T-helper 1 cell (primary cell): ENCODE results near the gene OR52A5.
A peak's percentile ranks its signal among the peaks of the same experiment; 100 is the strongest.
"Not testable (repeated sequence)": the region's sequence is repeated elsewhere in the genome, so short reads cannot be mapped to it uniquely, and the experiment has no call there.

Experiments
- DNase-seq, 5 donors: peaks; one replicate each; pipeline ENCODE4 v3.0.0-alpha.2; 2012 to 2020
- total RNA-seq, 4 donors: gene quantifications; one replicate each; lab custom pipeline; 2026; lab: John Stamatoyannopoulos, UW

The OR52A5 gene
- total RNA-seq: 0 reads per million in 4 donors

GRCh38 chr11:5137996-5138395 is at the start of gene OR52A5:
TSS of gene OR52A5 (minus strand) at chr11:5138356. CDS start at chr11:5132642, 5,714 bp downstream.
- no peak for DNase-seq

- no peak for DNase-seq
These were observed 40.1 kb upstream of the OR52A5 start for GRCh38 chr11:5178046-5178837.

- DNase-seq: no peak
These were observed 36.8 kb upstream of the OR52A5 start for GRCh38 chr11:5174934-5175333.

DNA sequence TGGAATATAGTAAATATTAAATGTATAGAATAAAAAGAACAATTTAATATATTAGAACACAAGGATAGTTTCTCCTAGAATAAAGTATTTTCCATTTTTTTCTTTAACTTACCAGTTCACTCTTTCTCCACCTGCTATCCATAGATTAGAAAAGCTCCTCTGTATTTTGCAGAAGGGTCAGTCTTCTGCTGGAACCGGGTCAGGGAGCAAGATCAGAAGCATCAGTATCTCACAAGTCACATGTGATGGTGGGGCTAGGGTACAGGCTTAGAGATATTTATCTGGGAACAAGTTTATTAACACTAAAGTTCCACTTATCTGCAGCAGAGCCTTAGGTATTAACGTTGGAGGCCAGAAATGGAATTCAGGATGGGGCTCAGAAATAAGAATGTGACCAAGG is 33.7 kb upstream of the OR52A5 start:
- no peak for DNase-seq

DNA sequence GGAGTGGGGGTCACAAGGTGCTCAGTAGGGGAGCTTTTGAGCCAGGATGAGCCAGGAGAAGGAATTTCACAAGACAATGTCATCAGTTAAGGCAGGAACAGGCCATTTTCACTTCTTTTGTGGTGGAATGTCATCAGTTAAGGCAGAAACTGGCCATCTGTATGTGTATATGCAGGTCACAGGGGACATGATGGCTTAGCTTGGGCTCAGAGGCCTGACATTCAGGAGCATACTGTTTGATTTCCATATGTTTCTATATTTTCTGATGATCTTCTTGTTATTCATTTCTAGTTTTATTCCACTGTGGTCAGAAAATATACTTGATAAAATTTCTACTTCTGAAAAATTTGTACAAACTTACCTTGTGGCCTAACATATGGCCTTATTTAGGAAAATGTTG is 27.7 kb upstream of the OR52A5 start:
- not testable (repeated sequence) for DNase-seq

- DNase-seq: not testable (repeated sequence)
These were observed 26.7 kb upstream of the OR52A5 start for GRCh38 chr11:5164807-5165206.

- not testable (repeated sequence) for DNase-seq
These were observed 22.9 kb upstream of the OR52A5 start for GRCh38 chr11:5161045-5161444.

DNA sequence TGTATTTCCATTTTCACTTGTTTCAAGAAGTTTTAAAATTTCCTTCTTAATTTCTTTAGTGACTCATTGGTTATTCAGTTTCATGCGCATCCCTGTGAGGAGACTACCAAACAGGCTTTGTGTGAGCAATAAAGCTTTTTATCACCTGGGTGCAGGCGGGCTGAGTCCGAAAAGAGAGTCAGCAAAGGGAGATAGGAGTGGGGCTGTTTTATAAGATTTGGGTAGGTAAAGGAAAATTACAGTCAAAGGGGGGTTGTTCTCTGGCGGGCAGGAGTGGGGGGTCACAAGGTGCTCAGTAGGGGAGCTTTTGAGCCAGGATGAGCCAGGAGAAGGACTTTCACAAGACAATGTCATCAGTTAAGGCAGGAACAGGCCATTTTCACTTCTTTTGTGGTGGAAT is 22.1 kb upstream of the OR52A5 start:
- not testable (repeated sequence) for DNase-seq

DNA sequence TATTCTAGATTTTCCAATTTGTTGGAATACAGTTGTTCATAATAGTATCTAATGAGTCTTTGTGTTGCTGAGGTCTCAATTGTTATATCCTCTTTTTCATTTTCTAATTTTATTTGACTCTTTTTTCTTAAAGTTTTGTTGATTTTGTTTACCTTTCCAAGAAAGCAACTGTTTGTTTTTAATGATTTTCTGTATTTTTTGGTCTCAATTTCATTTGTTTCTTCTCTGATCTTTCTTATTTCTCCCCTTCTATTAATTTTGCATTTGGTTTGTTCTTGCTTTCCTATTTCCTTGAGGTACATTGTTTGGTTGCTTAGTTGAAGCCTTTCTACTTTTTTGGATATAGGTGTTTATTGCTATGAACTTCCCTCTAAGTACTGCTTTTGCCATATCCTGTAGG is 21.6 kb upstream of the OR52A5 start:
- DNase-seq: no peak

- DNase-seq: no peak
These were observed 16.5 kb upstream of the OR52A5 start, which contains the start of gene OR52A1 for GRCh38 chr11:5154657-5155056. TSS of gene OR52A1 (minus strand) at chr11:5154757. CDS start at chr11:5152369, 2,388 bp downstream.

GRCh38 chr11:5153574-5154431 is 15.6 kb upstream of the OR52A5 start:
- DNase-seq: no peak

- no peak for DNase-seq
These were observed 13.6 kb upstream of the OR52A5 start for GRCh38 chr11:5151713-5152153.

- not testable (repeated sequence) for DNase-seq
These were observed 6.0 kb upstream of the OR52A5 start for GRCh38 chr11:5144206-5144605.

DNA sequence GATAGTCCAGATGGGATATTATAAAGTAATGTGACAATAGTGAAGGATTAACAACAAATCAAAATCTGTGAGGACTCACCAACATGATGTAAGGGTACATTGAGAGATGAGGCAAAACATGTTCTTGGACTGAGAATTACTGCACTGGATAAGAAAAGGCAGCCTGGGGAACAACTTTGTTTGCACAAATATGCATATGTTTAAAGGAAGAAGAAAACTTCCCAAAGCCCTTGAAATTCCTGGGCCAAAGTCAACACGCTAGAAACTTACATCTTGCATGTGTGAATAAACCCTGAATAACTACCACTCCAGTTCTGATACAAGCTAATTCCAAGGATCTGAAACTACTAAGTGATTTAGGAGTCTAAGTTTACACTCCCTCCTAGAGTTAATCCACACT is 1.1 kb downstream of the OR52A5 start:
- no peak for DNase-seq

DNA sequence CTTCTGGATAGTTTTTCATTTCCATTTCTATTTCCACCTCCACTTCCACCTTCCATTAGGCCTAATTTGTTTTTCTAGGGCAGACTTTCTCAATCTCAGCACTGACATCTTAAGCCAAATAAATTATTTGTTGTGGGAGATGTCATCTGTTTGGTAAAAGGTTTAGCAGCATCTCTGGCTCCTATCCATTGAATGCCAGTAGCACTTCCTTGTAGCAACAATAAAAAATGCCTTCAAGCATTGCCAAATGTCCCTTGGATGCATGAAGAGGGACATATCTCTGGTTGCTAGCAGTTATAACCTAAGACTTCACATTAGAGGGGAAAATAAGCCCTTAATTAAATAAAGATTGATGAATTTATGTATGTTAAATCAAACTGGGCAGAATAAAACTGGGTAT is 1.9 kb downstream of the OR52A5 start:
- DNase-seq: no peak

DNA sequence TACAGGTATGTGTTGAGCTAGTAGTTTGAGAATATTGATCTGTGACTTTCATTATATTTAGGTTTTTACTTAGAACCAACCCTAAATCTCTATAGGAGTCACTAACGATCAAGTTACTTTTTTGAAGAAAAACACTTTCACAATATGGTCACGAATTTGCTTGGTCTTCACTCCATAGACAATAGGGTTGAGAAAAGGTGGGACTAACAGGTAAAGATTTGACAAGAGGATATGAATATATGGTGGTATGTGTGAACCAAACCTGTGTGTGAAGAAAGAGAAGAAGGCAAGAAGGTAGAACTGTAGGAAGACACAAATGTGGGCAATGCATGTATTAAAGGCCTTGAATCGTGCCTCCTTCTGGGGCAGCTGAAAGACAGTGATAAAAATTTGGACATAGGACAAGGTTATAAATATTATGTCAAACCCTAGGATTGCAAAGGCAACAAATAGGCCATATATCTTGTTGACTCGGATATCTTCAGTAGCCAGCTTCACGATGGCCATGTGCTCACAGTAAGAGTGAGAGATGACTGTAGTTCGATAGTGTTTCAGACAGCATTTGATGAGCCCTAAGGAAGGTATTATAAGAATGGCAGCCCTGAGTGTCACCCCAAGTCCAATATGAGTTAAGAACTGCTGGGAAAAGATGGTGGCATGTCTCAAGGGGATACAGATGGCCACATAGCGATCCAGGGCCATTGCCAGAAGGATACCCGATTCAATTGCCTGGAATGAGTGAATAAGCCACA is 6.4 kb downstream of the OR52A5 start:
- DNase-seq: no peak

GRCh38 chr11:5129457-5129877 is 8.7 kb downstream of the OR52A5 start:
- no peak for DNase-seq

DNA sequence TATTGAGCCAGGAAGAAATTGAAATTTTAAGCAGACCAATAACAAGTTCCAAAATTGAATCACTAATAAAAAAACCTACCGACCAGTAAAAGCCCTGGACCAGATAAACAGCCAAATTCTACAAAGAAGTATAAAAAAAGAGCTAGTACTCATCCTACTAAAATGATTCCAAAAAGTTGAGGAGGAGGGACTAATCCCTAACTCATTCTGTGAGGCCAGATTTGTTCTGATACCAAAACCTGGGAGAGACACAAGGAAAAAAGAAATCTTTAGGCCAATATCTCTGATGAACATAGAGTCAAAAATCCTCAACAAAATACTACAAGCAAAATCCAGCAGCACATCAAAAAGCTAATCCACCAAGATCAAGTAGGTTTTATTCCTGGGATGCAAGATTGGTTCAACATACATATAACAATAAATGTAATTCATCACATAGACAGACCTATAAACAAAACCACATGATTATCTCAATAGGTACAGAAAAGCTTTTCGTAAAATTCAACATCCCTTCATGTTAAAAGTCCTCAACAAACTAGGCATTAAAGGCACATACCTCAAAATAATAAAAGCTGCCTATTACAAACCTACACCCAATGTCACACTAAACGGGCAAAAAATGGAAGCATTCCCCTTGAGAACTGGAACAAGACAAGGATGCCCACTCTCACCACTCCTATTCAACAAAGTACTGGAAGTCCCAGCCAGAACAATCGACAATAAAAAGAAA is 13.1 kb downstream of the OR52A5 start:
- no peak for DNase-seq

DNA sequence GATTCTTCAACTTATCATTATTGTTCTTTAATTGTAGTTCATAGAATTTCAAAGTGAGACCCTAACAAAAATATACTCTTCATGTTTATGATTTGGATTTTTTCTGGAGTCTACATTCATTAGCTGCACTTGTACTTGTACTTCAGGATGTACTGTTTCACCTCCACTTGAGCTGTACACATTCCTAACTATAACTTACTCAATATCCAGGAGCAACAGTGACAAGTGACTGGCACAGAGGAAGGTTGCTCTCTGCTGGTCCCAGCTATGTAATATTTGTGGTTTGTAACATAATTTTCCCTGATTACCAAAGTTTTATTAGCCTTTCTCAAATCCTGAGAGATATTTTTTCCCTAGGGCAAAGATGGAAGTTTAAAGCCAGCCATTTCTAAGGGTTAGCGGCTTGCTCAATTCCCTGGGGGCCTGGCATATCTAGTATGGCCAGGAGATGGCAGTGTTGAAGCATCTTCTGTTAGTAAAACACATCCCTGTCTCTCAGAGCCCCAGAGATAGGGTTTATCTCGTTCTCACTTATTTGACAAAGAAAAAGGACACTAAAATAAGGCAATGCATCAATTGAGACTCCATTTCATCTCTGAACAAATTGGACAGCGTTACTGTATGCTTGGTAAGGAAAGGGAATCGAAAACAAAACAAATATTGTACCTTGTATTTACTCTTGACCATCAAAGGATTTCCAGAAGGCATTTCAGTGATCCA is 14.2 kb downstream of the OR52A5 start:
- DNase-seq: peak in 2 of 5 donors; percentile 16 to 32

DNA sequence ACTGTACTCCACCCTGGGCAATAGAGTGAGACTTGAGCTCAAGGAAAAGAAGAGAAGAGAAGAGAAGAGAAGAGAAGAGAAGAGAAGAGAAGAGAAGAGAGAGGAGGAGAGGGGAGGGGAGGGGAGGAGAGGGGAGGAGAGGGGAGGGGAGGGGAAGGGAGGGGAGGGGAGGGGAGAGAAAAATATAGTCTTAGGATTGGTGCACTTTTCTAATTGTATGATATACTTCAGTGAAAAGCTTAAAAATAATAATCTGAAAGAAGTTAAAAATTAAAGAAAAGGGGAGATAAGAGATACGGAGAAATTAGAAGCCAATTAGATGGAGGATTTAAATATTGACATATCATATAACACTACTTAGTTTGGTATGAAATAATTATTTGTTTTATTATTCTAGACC is 19.3 kb downstream of the OR52A5 start:
- DNase-seq: no peak

DNA sequence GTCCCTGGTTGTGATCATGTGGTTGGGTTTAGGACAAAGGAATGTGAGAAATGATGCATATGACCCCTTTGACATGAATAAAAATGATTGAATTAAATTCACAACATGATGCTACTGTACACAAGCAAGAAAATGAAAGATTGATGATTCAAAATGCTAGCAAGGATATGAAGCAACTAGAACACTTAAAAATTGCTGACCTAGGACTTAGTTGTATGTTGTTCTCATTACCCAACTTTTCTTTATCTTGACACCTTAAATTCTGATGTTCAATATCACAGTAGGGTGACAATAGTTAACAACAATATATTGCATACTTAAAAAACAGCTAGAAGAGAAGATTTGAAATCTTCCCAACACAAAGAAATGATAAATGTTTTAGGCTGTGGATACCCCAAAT is 20.6 kb downstream of the OR52A5 start:
- no peak for DNase-seq
